ENCODE measurements around the gene KCNE3.

DNA sequence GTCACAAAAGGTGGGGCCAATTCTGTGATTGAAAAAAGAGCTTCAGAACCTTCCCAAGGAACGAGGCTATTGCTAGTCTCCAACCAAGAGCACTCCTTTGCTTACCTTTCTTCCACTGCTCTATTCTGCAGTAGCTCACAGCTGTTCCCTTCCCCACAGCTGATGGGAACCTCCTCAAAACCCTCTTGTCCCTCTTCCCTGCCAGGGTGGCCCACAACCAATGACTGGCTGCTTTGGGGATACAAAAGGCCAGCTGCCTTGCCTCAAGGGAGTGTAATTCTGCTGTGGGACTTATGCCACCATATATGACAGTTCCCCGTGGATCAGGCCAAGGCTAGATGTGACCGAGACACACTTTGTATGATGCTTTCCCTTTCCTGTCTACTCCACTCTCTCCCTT lies 15.0 kb downstream of the KCNE3 start:
- TF ChIP-seq, protein P1, sequence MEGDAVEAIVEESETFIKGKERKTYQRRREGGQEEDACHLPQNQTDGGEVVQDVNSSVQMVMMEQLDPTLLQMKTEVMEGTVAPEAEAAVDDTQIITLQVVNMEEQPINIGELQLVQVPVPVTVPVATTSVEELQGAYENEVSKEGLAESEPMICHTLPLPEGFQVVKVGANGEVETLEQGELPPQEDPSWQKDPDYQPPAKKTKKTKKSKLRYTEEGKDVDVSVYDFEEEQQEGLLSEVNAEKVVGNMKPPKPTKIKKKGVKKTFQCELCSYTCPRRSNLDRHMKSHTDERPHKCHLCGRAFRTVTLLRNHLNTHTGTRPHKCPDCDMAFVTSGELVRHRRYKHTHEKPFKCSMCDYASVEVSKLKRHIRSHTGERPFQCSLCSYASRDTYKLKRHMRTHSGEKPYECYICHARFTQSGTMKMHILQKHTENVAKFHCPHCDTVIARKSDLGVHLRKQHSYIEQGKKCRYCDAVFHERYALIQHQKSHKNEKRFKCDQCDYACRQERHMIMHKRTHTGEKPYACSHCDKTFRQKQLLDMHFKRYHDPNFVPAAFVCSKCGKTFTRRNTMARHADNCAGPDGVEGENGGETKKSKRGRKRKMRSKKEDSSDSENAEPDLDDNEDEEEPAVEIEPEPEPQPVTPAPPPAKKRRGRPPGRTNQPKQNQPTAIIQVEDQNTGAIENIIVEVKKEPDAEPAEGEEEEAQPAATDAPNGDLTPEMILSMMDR (IDR thresholded peaks at IDR 0.05): no peak
- TF ChIP-seq POLR2A (IDR thresholded peaks at IDR 0.05): no peak
